GM18511 (cell line): Measurements from ENCODE around the gene RNASEH2A.
"Not testable (repeated sequence)": the region's sequence is repeated elsewhere in the genome, so short reads cannot be mapped to it uniquely, and the experiment has no call there.

ENCODE experiments used
- ATAC-seq: cut with Tn5 transposase; IDR thresholded peaks from one replicate; pipeline ENCODE4 v1.9.1; 2021; ENCODE audit warnings: mild to moderate bottlenecking, moderate library complexity; ENCODE audit not compliant: unreplicated experiment

Gene RNASEH2A

DNA sequence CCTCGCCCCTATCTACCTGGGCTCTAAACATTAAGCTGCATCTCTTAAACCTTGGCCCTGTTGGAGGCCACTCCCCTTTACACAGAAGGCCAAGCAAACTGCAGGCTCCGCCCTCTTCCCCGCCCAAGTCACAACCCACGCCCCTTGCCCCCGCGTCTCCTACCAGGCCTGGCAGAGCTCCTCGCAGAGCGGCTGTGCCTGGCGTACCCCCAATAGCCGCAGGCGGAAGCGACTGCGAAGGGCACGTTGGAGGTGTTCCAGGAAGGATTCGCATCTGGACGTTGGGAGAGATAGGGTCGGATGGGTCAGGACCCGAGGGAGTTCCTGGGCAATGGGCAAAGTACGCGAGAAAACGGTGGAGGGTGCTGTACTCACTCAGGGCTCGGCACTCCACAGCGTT, 22.1 kb downstream of the RNASEH2A start:
- no peak for ATAC-seq

DNA sequence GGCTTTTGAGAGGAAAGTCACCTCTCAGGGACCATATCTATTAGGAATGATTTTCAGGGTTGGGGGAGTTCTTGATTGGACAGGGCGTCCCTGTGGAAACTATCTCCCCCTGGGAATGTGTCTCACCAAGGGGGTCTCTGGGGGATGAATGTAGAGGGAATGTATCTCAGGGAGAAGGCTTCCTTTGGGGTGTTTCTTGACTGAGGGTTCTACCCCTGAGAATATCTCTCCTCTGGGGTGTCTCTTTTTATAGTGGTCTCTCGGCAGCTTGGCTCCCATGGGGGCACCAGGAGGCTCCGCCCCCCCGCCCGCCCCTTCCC, 27.0 kb downstream of the RNASEH2A start:
- ATAC-seq: no peak

- no peak for ATAC-seq
These were observed 27.6 kb downstream of the RNASEH2A start for GRCh38 chr19:12833738-12834565.

DNA sequence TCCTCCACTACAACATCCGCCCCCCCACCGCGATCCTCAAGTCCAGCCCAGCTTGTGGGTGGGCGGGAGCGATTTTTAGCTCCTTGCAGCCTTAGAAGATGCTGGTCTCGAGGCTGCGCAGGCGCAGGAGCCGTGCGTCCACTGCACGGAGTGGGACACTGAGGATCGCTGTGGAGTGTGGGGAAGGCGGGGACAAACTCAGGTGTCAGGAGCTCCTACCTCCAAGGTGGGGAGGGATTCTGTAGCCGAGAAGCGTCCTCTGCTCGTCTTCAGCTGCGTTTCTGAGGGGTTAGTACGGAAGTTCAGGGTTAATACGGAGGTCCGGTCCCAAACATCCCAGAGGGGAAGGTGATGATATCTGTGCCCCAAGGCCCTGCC, 28.2 kb downstream of the RNASEH2A start, which contains the start of gene RTBDN:
Gene RTBDN (minus strand): TSS at position 14 of the 378 bp plus-strand sequence. CDS start 4,600 bp downstream, outside the sequence.
- ATAC-seq: no peak

DNA sequence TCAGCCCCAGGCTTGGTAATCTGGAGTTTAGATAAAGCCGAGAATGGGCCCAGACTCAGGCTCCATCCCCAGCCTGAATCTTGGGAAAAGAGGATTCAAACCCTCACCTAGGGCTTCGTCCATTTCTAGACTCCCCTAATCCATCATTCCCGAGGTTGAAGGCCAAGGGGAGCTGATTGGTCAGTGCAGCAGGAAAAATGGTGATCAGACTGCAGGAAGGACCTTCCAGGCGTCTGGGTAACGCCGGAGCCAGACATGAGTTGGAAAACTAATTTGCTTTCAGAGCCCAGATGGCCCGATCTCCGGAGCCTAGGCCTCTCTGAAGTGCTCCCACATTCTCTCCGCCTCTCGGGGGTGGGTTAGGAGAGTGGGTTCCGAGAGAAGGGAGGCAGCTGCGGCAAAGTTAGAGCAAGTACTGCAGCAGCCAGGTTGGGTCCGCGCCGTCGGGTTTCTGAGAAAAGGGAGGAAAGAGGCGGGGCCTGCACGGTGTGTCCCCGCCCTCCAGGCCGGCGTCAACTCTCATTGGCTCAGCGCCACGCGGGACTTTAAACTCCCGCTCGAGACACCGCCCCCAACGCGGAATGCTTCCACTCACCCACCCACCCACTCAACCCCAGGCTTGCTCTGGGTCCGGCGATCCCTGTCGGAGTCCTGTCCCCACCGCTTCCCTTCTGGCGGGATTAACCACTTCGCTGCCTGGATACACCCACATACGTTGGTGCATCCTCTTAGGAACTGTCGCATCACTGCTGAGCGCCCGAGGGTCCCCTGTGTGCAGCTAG, 28.8 kb downstream of the RNASEH2A start:
- no peak for ATAC-seq

- ATAC-seq: no peak
These were observed 30.1 kb downstream of the RNASEH2A start for GRCh38 chr19:12836529-12836863.

GRCh38 chr19:12837225-12837624, 30.8 kb downstream of the RNASEH2A start:
- ATAC-seq: no peak

- no peak for ATAC-seq
These were observed 31.9 kb downstream of the RNASEH2A start, which contains the start of gene MAST1 for GRCh38 chr19:12838182-12838885. Gene MAST1 (plus strand): TSS chr19:12838515. CDS start chr19:12838573, 58 bp downstream.

- no peak for ATAC-seq
These were observed 32.7 kb downstream of the RNASEH2A start for GRCh38 chr19:12838886-12839756.

- ATAC-seq: no peak
These were observed 34.0 kb downstream of the RNASEH2A start for GRCh38 chr19:12840091-12841079.

- ATAC-seq: no peak
These were observed 34.7 kb downstream of the RNASEH2A start for GRCh38 chr19:12841094-12841493.

- ATAC-seq: no peak
These were observed 36.1 kb downstream of the RNASEH2A start for GRCh38 chr19:12842511-12842910.

DNA sequence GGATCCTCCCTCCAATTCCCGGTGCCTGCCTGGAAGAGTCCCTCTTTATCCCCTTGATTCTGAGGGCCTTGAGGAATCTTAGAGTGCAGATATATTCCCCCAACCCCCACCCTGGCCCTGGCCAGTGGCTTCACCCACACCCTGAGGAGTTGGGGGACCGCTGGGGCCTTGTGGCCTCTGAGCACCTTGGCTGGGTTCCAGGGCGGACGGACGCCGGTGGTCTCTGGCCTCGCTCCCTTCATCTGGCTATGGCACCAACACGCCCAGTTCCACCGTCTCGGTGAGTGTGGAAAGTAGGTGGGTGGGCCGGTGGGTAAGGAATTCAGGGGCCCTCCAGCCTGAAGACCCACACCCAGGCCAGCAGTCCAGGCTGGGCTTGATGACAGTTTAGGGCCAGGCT, 36.9 kb downstream of the RNASEH2A start:
- no peak for ATAC-seq

- ATAC-seq: no peak
These were observed 37.8 kb downstream of the RNASEH2A start for GRCh38 chr19:12843999-12844732.

- not testable (repeated sequence) for ATAC-seq
These were observed 40.2 kb downstream of the RNASEH2A start for GRCh38 chr19:12846613-12847012.

- no peak for ATAC-seq
These were observed 41.1 kb downstream of the RNASEH2A start for GRCh38 chr19:12847159-12848139.

- no peak for ATAC-seq
These were observed 50.3 kb downstream of the RNASEH2A start for GRCh38 chr19:12856653-12857052.
